H54 (cell line): ENCODE measurements around the gene GBP5.
"Not testable (repeated sequence)": the region's sequence is repeated elsewhere in the genome, so short reads cannot be mapped to it uniquely, and the experiment has no call there.

Experiments used
- DNase-seq: peaks from one replicate; pipeline ENCODE4 v3.0.0; 2011; ENCODE audit warnings: low spot score, mixed read lengths; ENCODE audit not compliant: insufficient read length
- FAIRE-seq: peaks from 3 replicates; lab custom pipeline; 2011; peaks lifted over from hg19 to GRCh38; lab: Jason Lieb, UNC
- POLR2A ChIP-seq: IDR thresholded peaks from 2 replicates; pipeline ENCODE4 v1.6.1; 2011; ENCODE audit warnings: low read depth, mild to moderate bottlenecking, low read length

GBP5 gene

GRCh38 chr1:89272269-89273041 lies at the start of gene GBP5:
Gene GBP5 (minus strand): TSS chr1:89272860. CDS start chr1:89269555, 3,305 bp downstream.
- not testable (repeated sequence) for DNase-seq, FAIRE-seq

DNA sequence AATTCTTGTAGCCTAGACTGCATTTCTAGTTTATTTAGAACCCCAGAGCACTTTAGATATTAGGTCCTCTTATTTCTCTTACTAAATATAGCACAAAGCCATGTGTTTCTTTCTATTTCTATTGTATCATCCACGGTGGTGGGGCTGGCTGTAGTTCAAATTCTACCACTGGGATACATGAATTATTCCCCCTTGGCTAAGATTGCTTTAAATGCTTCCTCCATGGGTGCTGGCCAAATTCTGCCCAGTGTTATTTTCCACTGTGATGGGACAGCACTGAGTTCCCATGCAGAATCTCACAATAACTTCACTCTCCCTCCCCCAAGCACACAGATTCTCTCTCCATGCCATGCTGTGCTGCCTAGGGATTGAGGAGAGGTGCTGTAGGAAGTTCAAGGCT lies 49.7 kb upstream of the GBP5 start:
- DNase-seq (no peak), FAIRE-seq (no peak)
- TF ChIP-seq POLR2A: no peak

GRCh38 chr1:89312572-89312971 lies 39.9 kb upstream of the GBP5 start:
- FAIRE-seq (no peak), DNase-seq (no peak)
- TF ChIP-seq POLR2A: no peak

GRCh38 chr1:89311757-89312156 lies 39.1 kb upstream of the GBP5 start:
- FAIRE-seq: peak; percentile 20
- no peak for TF ChIP-seq POLR2A
- DNase-seq: no peak

DNA sequence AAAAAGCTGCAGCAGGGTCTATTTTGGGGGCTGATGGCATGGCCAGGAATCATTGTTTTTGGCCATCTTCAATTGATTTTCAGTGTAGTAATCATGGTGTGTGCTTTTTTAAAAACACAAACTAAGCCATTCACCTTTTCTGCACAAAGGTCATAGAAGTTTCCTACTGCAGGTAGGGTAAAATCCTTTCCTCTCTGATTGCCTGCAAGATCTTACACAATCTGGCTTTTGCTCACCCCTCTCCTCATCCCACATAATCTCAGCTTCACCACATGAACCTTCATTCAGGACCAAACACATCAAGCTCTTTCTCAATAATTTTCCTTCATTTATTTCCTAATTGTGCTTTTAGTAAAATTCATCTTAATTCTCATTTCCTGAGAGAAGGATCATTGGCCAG lies 38.3 kb upstream of the GBP5 start:
- DNase-seq (no peak), FAIRE-seq (no peak)
- TF ChIP-seq POLR2A: no peak

DNA sequence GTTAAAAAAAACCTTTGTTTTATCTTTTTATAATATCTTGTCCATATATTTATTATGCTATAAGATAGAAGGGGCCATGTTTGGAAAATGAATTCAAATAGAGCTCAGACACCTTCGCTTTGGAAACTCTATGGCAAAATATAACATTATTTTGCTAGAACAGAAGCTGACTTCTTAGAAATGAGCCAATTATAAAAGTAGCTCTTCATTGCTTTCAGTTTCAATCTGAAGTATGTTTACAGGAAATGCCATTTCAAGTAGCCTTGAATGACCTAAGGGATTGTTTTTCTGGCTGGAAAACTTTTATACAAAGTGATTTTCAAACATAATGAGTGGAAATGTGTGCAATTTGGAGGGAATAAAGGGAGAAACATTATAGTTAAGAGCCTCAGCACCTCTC lies 37.8 kb upstream of the GBP5 start:
- TF ChIP-seq POLR2A: no peak
- no peak for FAIRE-seq
- DNase-seq: no peak

DNA sequence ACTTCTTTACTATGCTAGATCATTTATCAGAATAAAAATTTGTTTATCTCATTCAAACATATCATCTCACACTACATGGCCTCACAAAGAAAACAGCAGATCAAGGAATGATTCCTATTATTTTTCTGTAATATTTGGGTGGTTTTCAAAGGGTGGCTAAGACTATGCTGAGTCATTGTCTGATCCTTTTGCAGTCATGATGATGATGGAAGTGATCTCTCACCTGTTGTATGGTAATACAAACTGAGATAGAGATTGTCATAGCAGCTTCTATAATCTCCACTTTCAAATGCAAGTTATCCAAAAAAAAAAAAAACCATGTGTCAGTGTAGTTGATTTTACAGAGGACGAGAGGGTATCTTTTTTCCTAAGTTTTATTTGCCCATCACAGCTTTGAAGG lies 37.2 kb upstream of the GBP5 start:
- FAIRE-seq: peak; percentile 6
- TF ChIP-seq POLR2A: no peak

GRCh38 chr1:89306273-89306672 lies 33.6 kb upstream of the GBP5 start:
- no peak for FAIRE-seq
- no peak for TF ChIP-seq POLR2A

More for the DNA sequence above, 37.2 kb upstream of the GBP5 start:
- DNase-seq: no peak

GRCh38 chr1:89305493-89305892 lies 32.8 kb upstream of the GBP5 start:
- no peak for DNase-seq
- TF ChIP-seq POLR2A: no peak
- no peak for FAIRE-seq

More at GRCh38 chr1:89306273-89306672, 33.6 kb upstream of the GBP5 start:
- DNase-seq: no peak

DNA sequence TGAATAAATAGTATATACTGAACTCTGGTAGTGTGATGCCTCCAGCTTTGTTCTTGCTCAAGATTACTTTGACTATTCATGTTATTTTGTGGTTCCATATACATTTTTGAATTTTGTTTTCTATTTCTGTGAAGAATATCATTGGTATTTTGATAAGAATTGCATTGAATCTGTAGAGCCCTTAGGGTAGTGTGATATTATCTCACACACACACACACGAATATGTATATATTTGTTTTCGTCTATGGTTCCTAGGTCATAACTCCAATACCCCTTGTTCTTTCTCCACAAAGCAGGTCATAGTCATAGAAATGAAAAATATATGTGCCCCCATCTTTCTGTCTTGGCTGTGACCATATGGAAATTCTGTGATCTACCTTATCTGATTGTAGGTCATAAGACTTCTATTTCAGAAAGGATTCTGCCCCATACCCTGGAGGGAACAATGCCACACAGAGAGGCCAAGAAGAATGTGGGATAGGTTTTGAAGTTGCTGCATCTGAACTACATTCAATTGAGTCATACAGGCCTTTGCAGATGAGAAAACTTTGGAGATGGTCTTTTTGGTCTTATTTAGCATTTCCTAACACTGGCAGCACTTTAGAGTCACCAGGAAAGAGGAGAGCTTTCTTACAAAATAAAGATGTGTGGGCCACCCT lies 32.0 kb upstream of the GBP5 start:
- FAIRE-seq (no peak), DNase-seq (no peak)
- no peak for TF ChIP-seq POLR2A

GRCh38 chr1:89302697-89303332 lies 30.2 kb upstream of the GBP5 start:
- TF ChIP-seq POLR2A: no peak
- FAIRE-seq: no peak
- DNase-seq: no peak

- not testable (repeated sequence) for FAIRE-seq, DNase-seq
Observed at GRCh38 chr1:89299739-89300463, 27.2 kb upstream of the GBP5 start.

- no peak for FAIRE-seq
- TF ChIP-seq POLR2A: no peak
- no peak for DNase-seq
Observed at GRCh38 chr1:89298461-89298860, 25.8 kb upstream of the GBP5 start.

GRCh38 chr1:89295187-89295586 lies 22.5 kb upstream of the GBP5 start:
- no peak for FAIRE-seq
- no peak for DNase-seq
- no peak for TF ChIP-seq POLR2A

DNA sequence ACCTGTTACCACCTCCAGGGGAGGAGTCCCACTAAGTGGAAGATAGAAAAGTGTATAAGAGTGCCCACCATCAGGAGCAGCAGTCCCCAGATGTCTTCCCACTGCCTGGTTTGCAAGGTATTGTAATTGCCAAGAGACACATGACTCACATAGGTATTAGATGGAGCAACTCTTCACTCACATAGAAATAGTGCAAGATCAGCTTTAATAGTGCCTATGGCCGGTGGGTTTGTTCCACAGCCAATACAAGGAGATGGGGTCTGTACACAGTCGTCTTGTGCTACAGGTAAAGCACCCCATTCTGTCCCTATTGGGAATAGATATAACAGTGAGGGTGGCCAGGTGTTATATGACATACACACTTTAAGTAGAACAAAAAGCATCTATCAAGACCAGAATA lies 18.6 kb upstream of the GBP5 start:
- FAIRE-seq (no peak), DNase-seq (no peak)
- TF ChIP-seq POLR2A: no peak
